ENCODE measurements around the gene LRRC37A2.
"Not testable (repeated sequence)": the region's sequence is repeated elsewhere in the genome, so short reads cannot be mapped to it uniquely, and the experiment has no call there.

GRCh38 chr17:46600767-46601166 lies 88.5 kb downstream of the LRRC37A2 start:
- TF ChIP-seq, protein P1, sequence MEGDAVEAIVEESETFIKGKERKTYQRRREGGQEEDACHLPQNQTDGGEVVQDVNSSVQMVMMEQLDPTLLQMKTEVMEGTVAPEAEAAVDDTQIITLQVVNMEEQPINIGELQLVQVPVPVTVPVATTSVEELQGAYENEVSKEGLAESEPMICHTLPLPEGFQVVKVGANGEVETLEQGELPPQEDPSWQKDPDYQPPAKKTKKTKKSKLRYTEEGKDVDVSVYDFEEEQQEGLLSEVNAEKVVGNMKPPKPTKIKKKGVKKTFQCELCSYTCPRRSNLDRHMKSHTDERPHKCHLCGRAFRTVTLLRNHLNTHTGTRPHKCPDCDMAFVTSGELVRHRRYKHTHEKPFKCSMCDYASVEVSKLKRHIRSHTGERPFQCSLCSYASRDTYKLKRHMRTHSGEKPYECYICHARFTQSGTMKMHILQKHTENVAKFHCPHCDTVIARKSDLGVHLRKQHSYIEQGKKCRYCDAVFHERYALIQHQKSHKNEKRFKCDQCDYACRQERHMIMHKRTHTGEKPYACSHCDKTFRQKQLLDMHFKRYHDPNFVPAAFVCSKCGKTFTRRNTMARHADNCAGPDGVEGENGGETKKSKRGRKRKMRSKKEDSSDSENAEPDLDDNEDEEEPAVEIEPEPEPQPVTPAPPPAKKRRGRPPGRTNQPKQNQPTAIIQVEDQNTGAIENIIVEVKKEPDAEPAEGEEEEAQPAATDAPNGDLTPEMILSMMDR (IDR thresholded peaks at IDR 0.05; ENCODE audit: poor library complexity, severe bottlenecking) = not testable (repeated sequence)
- TF ChIP-seq POLR2AphosphoS5 (IDR thresholded peaks at IDR 0.05); RAD21 (conservative IDR thresholded peaks at IDR 0.05); EP300 (conservative IDR thresholded peaks at IDR 0.05; ENCODE audit: poor library complexity, severe bottlenecking); MXI1 (conservative IDR thresholded peaks at IDR 0.05; ENCODE audit: poor library complexity, severe bottlenecking): not testable (repeated sequence)

Measured in neural cell (in vitro differentiated cells).